ENCODE data around the gene ACTG2. TPM values are rescaled to one million over a fixed set of nuclear protein-coding genes. Genes with fewer than 3 reads are reported as not detected.
"Not testable (repeated sequence)": the region's sequence is repeated elsewhere in the genome, so short reads cannot be mapped to it uniquely, and the experiment has no call there.

ACTG2 gene
- total RNA-seq, 1 experiment from 2014 or later, result not detected

DNA sequence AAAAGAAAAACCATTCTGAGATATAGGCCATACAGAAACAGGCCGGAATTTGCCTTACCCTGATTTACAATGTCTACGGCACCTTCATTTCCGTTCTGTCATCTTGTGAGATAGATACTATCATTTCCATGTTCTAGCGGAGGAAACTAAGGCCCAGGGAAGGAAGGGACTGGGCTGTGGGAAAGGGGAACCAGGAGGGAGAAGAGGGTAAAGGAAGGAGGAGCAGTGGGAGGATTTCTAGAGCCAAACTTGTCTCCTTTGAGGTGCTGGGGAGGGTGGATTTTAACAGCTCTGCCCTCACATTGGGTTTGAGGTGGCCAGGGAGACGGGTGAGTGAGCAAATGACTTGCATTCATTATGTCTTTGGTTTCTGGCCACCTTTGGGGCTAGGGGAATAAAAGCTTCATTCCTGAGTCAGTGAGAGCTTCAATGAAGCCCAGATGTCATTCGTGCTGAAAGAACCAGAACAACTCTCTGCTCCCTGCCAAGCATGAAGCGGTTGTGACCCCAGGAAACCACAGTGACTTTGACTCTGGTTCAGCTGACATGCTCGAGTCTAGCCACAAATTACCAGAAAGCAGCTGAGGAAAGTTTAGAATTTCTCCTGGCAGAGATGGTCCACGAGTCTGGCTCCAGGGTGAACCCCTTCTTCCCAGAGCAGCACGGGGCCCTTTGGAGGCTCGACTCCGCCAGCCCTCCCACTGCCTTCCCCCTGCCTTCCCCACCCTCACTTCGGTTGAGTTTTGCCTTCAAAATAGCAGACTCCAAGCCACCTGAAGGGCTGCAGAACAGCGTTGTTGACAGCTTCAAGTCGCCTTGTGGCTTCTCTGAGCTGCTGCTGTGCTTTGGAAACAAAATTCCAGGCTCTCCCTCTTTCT lies 3.8 kb downstream of the ACTG2 start:
- Histone ChIP-seq H3K4me2 (ENCODE audit: low read depth, low read length, poor library complexity, severe bottlenecking) (no peak overlapping the region), H3K9me2 (replicated peaks; ENCODE audit: insufficient read depth, low read length) (no peaks in the 10 kb centered on the region), H3K9me3 (ENCODE audit: low read length) (no peaks in the 10 kb centered on the region), H3K27ac (ENCODE audit: low read length) (no peak overlapping the region), H3K9ac (ENCODE audit: low read length) (no peak overlapping the region), H4K20me1 (ENCODE audit: insufficient read depth, low read depth, low read length) (no peaks in the 10 kb centered on the region), H3K4me1 (ENCODE audit: low read length) (no peaks in the 10 kb centered on the region), H3K79me2 (ENCODE audit: low read length) (no peaks in the 10 kb centered on the region), H3K36me3 (ENCODE audit: insufficient read depth, low read length) (no peaks in the 10 kb centered on the region), H3K4me3 (ENCODE audit: low read length) (no peak overlapping the region), H3K27me3 (ENCODE audit: low read length) (no peaks in the 10 kb centered on the region), H2AFZ (ENCODE audit: low read length) (no peak overlapping the region)
- no peak for DNase-seq

DNA sequence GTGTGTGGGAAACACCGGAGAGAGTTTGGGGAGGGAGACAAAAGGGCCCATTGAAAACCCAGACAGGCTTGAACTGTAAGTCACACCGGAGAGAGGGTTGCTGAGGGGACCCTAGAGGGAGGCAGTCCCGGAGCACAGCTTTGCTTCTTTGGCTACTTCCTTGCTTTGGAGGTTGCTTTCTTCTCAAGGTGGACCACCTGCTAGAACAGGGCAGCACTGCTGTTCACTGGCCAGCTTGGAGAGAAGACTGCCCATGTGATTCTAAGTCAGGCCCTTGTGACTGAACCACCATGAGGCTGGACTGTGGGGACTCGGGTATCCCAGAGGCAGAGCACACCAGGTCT lies 4.4 kb downstream of the ACTG2 start:
- Histone ChIP-seq H3K27me3 (ENCODE audit: low read length) (no peaks in the 10 kb centered on the region), H3K4me1 (ENCODE audit: low read length) (no peaks in the 10 kb centered on the region), H3K36me3 (ENCODE audit: insufficient read depth, low read length) (no peaks in the 10 kb centered on the region), H3K9ac (ENCODE audit: low read length) (no peak overlapping the region), H3K9me3 (ENCODE audit: low read length) (no peaks in the 10 kb centered on the region), H3K4me3 (ENCODE audit: low read length) (no peak overlapping the region), H3K9me2 (replicated peaks; ENCODE audit: insufficient read depth, low read length) (no peaks in the 10 kb centered on the region), H2AFZ (ENCODE audit: low read length) (no peak overlapping the region), H3K4me2 (ENCODE audit: low read depth, low read length, poor library complexity, severe bottlenecking) (no peak overlapping the region), H4K20me1 (ENCODE audit: insufficient read depth, low read depth, low read length) (no peaks in the 10 kb centered on the region), H3K79me2 (ENCODE audit: low read length) (no peaks in the 10 kb centered on the region), H3K27ac (ENCODE audit: low read length) (no peak overlapping the region)
- no peak for DNase-seq

DNA sequence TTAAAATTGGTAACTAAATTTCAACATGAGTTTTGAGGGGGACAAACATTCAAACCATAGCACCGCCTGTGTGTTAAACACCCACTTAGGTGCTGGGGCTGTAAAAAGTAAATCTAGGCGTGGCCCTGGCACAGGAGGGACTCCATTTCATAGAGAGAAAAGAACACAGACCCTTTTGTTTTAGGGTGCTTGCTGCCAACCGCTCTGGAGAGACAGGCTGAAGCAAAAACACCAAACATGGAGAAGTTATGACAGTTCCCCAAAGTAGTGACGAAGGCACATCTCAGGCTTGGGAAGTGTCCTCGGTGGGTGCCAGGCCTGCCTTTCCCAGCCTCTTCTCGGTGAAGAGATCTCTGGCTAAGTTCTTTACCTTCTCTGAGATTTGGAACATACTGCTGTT lies 5.1 kb downstream of the ACTG2 start:
- H4K20me1 ChIP-seq (ENCODE audit: insufficient read depth, low read depth, low read length), result no peaks in the 10 kb centered on the region
- no peak overlapping the region for H3K27ac ChIP-seq (ENCODE audit: low read length)
- no peaks in the 10 kb centered on the region for H3K27me3 ChIP-seq (ENCODE audit: low read length)
- no peaks in the 10 kb centered on the region for H3K36me3 ChIP-seq (ENCODE audit: insufficient read depth, low read length)
- DNase-seq, result no peak
- no peaks in the 10 kb centered on the region for H3K9me2 ChIP-seq (replicated peaks; ENCODE audit: insufficient read depth, low read length)
- no peaks in the 10 kb centered on the region for H3K79me2 ChIP-seq (ENCODE audit: low read length)
- H3K4me1 ChIP-seq (ENCODE audit: low read length), result no peaks in the 10 kb centered on the region
- no peak overlapping the region for H3K4me2 ChIP-seq (ENCODE audit: low read depth, low read length, poor library complexity, severe bottlenecking)
- H2AFZ ChIP-seq (ENCODE audit: low read length), result no peak overlapping the region
- H3K9me3 ChIP-seq (ENCODE audit: low read length), result no peaks in the 10 kb centered on the region
- no peak overlapping the region for H3K9ac ChIP-seq (ENCODE audit: low read length)
- no peak overlapping the region for H3K4me3 ChIP-seq (ENCODE audit: low read length)

DNA sequence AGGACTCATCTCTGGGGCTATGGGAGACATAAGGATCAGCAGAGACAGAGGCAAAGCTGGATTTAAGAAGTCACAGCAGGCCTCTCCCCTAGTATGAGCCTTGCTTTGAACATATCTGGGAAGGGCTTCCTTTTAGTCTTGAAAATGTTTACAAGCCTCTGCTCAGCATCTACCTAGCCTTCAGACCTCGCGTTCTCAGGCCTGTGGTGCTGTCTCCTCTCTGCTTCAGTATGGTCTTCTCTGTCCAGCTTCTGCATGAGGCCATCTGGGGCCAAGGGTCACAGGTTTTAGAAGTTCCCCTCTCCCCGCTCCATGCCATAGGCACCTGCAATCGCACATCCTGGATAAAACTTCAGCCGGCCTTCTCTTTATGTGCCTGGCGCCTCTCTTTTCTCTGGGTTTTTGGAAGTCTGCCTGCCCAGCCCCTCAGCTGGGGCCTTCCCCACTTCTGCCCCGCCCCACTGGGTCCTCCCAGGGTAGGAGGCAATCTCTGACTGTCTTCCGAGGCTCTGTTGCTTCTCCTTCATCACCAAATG lies 7.1 kb downstream of the ACTG2 start:
- Histone ChIP-seq H3K4me2 (ENCODE audit: low read depth, low read length, poor library complexity, severe bottlenecking) (no peak overlapping the region), H3K9me3 (ENCODE audit: low read length) (no peaks in the 10 kb centered on the region), H3K79me2 (ENCODE audit: low read length) (no peaks in the 10 kb centered on the region), H4K20me1 (ENCODE audit: insufficient read depth, low read depth, low read length) (no peaks in the 10 kb centered on the region), H3K9me2 (replicated peaks; ENCODE audit: insufficient read depth, low read length) (no peaks in the 10 kb centered on the region), H3K27me3 (ENCODE audit: low read length) (no peaks in the 10 kb centered on the region), H3K27ac (ENCODE audit: low read length) (no peak overlapping the region), H3K9ac (ENCODE audit: low read length) (no peak overlapping the region), H3K4me1 (ENCODE audit: low read length) (no peaks in the 10 kb centered on the region), H3K36me3 (ENCODE audit: insufficient read depth, low read length) (no peaks in the 10 kb centered on the region), H2AFZ (ENCODE audit: low read length) (no peak overlapping the region), H3K4me3 (ENCODE audit: low read length) (no peak overlapping the region)
- no peak for DNase-seq

DNA sequence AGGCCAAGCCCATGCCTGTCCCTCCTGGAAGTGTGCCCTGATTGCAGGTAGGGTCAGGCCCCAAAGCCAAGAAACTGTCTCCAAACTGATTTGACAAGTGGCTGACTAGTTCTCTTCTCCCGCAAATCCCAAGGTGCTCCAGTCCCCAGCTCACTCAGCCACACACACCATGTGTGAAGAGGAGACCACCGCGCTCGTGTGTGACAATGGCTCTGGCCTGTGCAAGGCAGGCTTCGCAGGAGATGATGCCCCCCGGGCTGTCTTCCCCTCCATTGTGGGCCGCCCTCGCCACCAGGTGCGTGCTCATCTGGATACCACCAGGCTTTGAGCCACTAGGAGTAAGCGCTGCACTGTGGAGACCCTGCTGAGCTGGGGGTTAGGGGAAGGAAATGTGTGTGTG lies 8.3 kb downstream of the ACTG2 start:
- H3K36me3 ChIP-seq (ENCODE audit: insufficient read depth, low read length), result no peaks in the 10 kb centered on the region
- H3K4me2 ChIP-seq (ENCODE audit: low read depth, low read length, poor library complexity, severe bottlenecking), result no peak overlapping the region
- no peaks in the 10 kb centered on the region for H3K9me3 ChIP-seq (ENCODE audit: low read length)
- H3K4me3 ChIP-seq (ENCODE audit: low read length), result no peak overlapping the region
- H3K79me2 ChIP-seq (ENCODE audit: low read length), result no peaks in the 10 kb centered on the region
- no peak for DNase-seq
- H3K9ac ChIP-seq (ENCODE audit: low read length), result no peak overlapping the region
- no peaks in the 10 kb centered on the region for H3K4me1 ChIP-seq (ENCODE audit: low read length)
- no peaks in the 10 kb centered on the region for H3K27me3 ChIP-seq (ENCODE audit: low read length)
- H3K9me2 ChIP-seq (replicated peaks; ENCODE audit: insufficient read depth, low read length), result no peaks in the 10 kb centered on the region
- no peak overlapping the region for H2AFZ ChIP-seq (ENCODE audit: low read length)
- H4K20me1 ChIP-seq (ENCODE audit: insufficient read depth, low read depth, low read length), result no peaks in the 10 kb centered on the region
- H3K27ac ChIP-seq (ENCODE audit: low read length), result no peak overlapping the region

DNA sequence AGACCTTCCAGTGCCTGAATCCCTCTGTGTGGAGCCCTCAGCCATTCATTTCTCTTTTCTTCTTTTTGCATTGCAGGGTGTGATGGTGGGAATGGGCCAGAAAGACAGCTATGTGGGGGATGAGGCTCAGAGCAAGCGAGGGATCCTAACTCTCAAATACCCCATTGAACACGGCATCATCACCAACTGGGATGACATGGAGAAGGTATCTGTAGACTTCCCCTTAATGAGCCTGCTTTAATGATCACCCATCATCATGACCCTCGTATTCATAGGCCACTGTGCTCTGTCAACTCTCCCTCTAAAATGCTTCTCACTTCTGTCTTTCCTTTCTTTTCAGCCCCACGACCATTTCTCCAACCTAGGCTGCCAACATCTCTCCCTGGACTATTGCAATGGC lies 9.5 kb downstream of the ACTG2 start:
- H3K36me3 ChIP-seq (ENCODE audit: insufficient read depth, low read length), result no peaks in the 10 kb centered on the region
- no peak overlapping the region for H3K4me3 ChIP-seq (ENCODE audit: low read length)
- H3K9me2 ChIP-seq (replicated peaks; ENCODE audit: insufficient read depth, low read length), result no peaks in the 10 kb centered on the region
- no peaks in the 10 kb centered on the region for H3K9me3 ChIP-seq (ENCODE audit: low read length)
- no peak overlapping the region for H3K9ac ChIP-seq (ENCODE audit: low read length)
- H2AFZ ChIP-seq (ENCODE audit: low read length), result no peak overlapping the region
- DNase-seq, result no peak
- H3K4me1 ChIP-seq (ENCODE audit: low read length), result no peaks in the 10 kb centered on the region
- no peak overlapping the region for H3K4me2 ChIP-seq (ENCODE audit: low read depth, low read length, poor library complexity, severe bottlenecking)
- no peaks in the 10 kb centered on the region for H4K20me1 ChIP-seq (ENCODE audit: insufficient read depth, low read depth, low read length)
- no peaks in the 10 kb centered on the region for H3K79me2 ChIP-seq (ENCODE audit: low read length)
- H3K27ac ChIP-seq (ENCODE audit: low read length), result no peak overlapping the region
- H3K27me3 ChIP-seq (ENCODE audit: low read length), result no peaks in the 10 kb centered on the region

DNA sequence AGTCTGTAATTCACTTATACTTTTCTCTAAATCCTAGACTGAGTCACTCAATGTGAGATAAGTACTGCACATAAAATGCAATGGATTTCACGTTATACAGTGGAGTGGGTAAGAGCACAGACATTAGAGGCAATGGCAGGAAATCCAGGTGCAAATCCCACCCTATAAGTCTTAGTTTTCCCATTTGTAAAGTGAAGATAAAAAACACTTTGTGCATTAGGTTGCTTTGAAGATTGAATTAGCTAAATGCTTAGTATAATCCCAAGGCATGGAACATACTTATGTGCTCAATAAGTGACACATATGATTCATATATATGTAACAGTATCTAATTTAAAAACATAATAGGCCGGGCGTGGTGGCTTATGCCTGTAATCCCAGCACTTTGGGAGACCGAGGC lies 10.5 kb downstream of the ACTG2 start:
- no peak overlapping the region for H3K9ac ChIP-seq (ENCODE audit: low read length)
- DNase-seq, result no peak
- H3K27ac ChIP-seq (ENCODE audit: low read length), result no peak overlapping the region
- H3K9me3 ChIP-seq (ENCODE audit: low read length), result no peaks in the 10 kb centered on the region
- no peak overlapping the region for H3K4me2 ChIP-seq (ENCODE audit: low read depth, low read length, poor library complexity, severe bottlenecking)
- no peak overlapping the region for H2AFZ ChIP-seq (ENCODE audit: low read length)
- H4K20me1 ChIP-seq (ENCODE audit: insufficient read depth, low read depth, low read length), result no peaks in the 10 kb centered on the region
- H3K9me2 ChIP-seq (replicated peaks; ENCODE audit: insufficient read depth, low read length), result no peaks in the 10 kb centered on the region
- no peaks in the 10 kb centered on the region for H3K36me3 ChIP-seq (ENCODE audit: insufficient read depth, low read length)
- no peaks in the 10 kb centered on the region for H3K27me3 ChIP-seq (ENCODE audit: low read length)
- no peaks in the 10 kb centered on the region for H3K79me2 ChIP-seq (ENCODE audit: low read length)
- no peak overlapping the region for H3K4me3 ChIP-seq (ENCODE audit: low read length)
- H3K4me1 ChIP-seq (ENCODE audit: low read length), result no peaks in the 10 kb centered on the region

DNA sequence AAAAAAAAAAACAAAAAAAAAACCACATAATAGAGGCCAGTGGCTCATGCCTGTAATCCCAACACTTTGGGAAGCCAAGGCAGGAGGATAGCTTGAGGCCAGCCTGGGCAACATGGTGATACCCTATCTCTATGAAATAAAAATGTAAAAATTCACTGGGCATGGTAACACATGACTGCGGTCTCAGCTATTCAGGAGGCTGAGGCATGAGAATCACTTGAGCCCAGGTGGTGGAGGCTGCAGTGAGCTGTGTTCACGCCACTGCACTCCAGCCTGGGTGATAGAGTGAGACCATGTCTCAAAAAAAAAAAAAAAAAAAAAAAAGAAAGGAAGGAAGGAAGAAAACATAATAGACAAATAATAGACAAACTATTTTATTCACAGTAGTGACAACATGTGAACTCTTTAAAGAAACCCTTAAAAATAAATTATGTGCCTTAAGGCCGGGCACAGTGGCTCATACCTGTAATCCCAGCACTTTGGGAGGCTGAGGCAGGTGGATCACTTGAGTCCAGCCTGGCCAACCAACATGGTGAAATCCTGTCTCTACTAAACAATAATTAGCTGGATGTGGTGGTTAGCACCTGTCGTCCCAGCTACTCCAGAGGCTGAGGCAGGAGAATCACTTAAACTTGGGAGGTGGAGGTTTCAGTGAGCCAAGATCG lies 11.3 kb downstream of the ACTG2 start:
- H3K4me2 ChIP-seq (ENCODE audit: low read depth, low read length, poor library complexity, severe bottlenecking); H3K36me3 ChIP-seq (ENCODE audit: insufficient read depth, low read length); H3K79me2 ChIP-seq (ENCODE audit: low read length); H2AFZ ChIP-seq (ENCODE audit: low read length); H3K9me3 ChIP-seq (ENCODE audit: low read length); H3K9ac ChIP-seq (ENCODE audit: low read length); H3K9me2 ChIP-seq (replicated peaks; ENCODE audit: insufficient read depth, low read length); H3K27me3 ChIP-seq (ENCODE audit: low read length); H3K27ac ChIP-seq (ENCODE audit: low read length); H3K4me1 ChIP-seq (ENCODE audit: low read length); H3K4me3 ChIP-seq (ENCODE audit: low read length); H4K20me1 ChIP-seq (ENCODE audit: insufficient read depth, low read depth, low read length); DNase-seq: not testable (repeated sequence)
